ENCODE data around the gene TTLL9.

TTLL9 gene

DNA sequence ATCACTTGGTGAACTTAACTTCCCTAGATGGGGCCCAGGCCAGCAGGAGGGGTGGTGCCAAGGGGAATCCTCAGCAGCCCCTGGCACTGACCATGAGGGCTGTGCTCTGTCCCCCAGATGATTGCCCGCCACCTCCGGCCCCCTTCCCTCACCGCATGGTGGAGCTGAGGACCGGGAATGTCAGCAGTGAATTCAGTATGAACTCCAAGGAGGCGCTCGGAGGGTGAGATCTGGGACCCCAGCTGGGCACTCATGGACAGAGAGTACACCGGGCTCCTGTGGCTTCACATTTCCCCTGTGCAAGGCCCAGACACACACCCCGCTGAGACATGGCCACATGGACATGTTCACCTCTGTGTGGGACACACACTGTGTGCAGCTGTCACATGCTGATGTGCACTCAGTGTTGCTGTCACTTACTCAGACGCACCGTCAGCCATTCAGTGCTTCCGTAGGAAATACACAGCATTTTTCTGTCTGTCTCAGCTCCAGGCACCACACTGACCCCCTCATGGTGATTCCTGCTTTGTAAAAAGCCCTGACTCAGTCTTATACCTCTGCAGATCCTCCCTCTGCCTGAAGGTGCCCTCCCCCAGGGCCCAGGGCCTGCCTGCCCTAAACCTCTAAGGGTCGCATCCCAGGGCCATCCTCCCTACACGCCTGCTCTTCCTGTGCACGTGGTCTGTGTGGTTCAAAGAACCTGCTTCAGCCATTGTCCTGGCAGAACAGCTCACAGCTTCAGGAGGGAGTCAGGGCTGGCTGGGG is 46.9 kb upstream of the TTLL9 start:
- TF ChIP-seq GABPA (IDR thresholded peaks at IDR 0.05; ENCODE audit: low read depth), result no peak
- TF ChIP-seq, protein P1, sequence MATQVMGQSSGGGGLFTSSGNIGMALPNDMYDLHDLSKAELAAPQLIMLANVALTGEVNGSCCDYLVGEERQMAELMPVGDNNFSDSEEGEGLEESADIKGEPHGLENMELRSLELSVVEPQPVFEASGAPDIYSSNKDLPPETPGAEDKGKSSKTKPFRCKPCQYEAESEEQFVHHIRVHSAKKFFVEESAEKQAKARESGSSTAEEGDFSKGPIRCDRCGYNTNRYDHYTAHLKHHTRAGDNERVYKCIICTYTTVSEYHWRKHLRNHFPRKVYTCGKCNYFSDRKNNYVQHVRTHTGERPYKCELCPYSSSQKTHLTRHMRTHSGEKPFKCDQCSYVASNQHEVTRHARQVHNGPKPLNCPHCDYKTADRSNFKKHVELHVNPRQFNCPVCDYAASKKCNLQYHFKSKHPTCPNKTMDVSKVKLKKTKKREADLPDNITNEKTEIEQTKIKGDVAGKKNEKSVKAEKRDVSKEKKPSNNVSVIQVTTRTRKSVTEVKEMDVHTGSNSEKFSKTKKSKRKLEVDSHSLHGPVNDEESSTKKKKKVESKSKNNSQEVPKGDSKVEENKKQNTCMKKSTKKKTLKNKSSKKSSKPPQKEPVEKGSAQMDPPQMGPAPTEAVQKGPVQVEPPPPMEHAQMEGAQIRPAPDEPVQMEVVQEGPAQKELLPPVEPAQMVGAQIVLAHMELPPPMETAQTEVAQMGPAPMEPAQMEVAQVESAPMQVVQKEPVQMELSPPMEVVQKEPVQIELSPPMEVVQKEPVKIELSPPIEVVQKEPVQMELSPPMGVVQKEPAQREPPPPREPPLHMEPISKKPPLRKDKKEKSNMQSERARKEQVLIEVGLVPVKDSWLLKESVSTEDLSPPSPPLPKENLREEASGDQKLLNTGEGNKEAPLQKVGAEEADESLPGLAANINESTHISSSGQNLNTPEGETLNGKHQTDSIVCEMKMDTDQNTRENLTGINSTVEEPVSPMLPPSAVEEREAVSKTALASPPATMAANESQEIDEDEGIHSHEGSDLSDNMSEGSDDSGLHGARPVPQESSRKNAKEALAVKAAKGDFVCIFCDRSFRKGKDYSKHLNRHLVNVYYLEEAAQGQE (IDR thresholded peaks at IDR 0.05; ENCODE audit: insufficient replicate concordance, low read depth), result no peak
- no peak for TF ChIP-seq POLR2AphosphoS5 (IDR thresholded peaks at IDR 0.05; ENCODE audit: low read depth)
- TF ChIP-seq, protein P2, sequence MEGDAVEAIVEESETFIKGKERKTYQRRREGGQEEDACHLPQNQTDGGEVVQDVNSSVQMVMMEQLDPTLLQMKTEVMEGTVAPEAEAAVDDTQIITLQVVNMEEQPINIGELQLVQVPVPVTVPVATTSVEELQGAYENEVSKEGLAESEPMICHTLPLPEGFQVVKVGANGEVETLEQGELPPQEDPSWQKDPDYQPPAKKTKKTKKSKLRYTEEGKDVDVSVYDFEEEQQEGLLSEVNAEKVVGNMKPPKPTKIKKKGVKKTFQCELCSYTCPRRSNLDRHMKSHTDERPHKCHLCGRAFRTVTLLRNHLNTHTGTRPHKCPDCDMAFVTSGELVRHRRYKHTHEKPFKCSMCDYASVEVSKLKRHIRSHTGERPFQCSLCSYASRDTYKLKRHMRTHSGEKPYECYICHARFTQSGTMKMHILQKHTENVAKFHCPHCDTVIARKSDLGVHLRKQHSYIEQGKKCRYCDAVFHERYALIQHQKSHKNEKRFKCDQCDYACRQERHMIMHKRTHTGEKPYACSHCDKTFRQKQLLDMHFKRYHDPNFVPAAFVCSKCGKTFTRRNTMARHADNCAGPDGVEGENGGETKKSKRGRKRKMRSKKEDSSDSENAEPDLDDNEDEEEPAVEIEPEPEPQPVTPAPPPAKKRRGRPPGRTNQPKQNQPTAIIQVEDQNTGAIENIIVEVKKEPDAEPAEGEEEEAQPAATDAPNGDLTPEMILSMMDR (IDR thresholded peaks at IDR 0.05; ENCODE audit: insufficient read depth, low read length), result no peak
- TF ChIP-seq SPI1 (IDR thresholded peaks at IDR 0.05; ENCODE audit: borderline replicate concordance, low read depth), result no peak
- no peak for DNase-seq (ENCODE audit: low read depth in 1 of 2, low spot score in 1 of 2)
- no peak overlapping the region for H3K27ac ChIP-seq (replicated peaks)
- no peaks in the 10 kb centered on the region for H3K27me3 ChIP-seq (ENCODE audit: insufficient read depth, poor library complexity, severe bottlenecking)
- H3K4me3 ChIP-seq (replicated peaks; ENCODE audit: insufficient read depth, low read length), result no peak overlapping the region

DNA sequence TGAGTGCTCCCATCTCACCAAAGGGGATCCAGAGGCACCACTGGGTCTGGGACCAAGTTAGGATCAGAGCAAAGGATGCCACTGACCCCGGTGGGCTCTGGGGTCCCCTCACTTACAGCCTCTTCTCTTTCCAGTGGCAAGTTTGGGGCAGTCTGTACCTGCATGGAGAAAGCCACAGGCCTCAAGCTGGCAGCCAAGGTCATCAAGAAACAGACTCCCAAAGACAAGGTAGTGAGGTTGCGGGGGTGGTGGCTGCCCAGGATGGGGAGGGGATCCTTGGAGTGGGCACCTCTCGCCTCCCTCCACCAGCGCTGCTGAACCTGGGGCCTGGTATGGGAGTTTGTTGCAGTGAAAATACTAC is 46.3 kb upstream of the TTLL9 start:
- Histone ChIP-seq H3K27ac (replicated peaks) (no peak overlapping the region), H3K27me3 (ENCODE audit: insufficient read depth, poor library complexity, severe bottlenecking) (no peaks in the 10 kb centered on the region), H3K4me3 (replicated peaks; ENCODE audit: insufficient read depth, low read length) (no peak overlapping the region)
- no peak for DNase-seq (ENCODE audit: low read depth in 1 of 2, low spot score in 1 of 2)
- TF ChIP-seq, protein P1 (IDR thresholded peaks at IDR 0.05; ENCODE audit: insufficient replicate concordance, low read depth), result no peak
- TF ChIP-seq POLR2AphosphoS5 (IDR thresholded peaks at IDR 0.05; ENCODE audit: low read depth) (no peak), SPI1 (IDR thresholded peaks at IDR 0.05; ENCODE audit: borderline replicate concordance, low read depth) (no peak), GABPA (IDR thresholded peaks at IDR 0.05; ENCODE audit: low read depth) (no peak)
- TF ChIP-seq, protein P2 (IDR thresholded peaks at IDR 0.05; ENCODE audit: insufficient read depth, low read length), result no peak

DNA sequence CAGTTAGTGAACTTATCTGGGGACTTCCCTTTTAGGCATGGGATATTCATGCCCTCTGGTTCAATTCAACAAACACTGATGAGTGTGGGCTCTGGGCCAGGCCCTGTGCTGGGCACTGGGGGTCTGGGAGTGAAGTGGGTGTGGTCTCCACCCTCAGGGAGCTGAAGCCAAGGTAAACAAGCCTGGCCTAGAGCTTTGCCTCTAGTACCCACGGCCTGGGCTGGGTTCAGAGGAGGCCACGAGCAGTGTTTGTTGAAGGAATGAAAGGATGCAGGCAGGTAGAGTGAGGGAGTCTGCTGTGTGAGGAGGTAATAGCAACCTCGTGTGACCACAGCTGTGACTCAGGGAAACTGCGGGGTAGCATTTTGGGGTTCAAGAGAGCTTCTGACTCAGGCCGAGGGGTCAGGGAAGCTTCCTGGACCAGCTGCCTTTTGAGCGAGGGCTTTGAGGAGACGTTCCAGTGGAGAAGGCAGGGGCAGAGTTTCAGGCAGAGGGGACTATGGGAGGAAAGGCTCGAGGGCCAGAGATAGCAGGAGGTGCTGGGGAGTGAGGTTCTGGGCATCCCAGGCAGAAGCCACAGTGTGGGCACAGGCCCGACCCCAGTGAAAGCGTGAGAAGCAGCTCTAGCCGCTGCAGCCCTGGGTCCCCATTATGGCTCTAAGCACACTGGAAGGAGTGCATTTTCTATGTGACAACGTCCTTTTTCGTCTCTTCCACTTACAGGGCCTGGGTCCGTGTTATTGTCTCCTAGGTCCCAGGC is 45.7 kb upstream of the TTLL9 start:
- H3K4me3 ChIP-seq (replicated peaks; ENCODE audit: insufficient read depth, low read length), result no peak overlapping the region
- H3K27me3 ChIP-seq (ENCODE audit: insufficient read depth, poor library complexity, severe bottlenecking), result no peaks in the 10 kb centered on the region
- DNase-seq (ENCODE audit: low read depth in 1 of 2, low spot score in 1 of 2), result no peak
- TF ChIP-seq, protein P2 (IDR thresholded peaks at IDR 0.05; ENCODE audit: insufficient read depth, low read length), result no peak
- TF ChIP-seq SPI1 (IDR thresholded peaks at IDR 0.05; ENCODE audit: borderline replicate concordance, low read depth) (no peak), GABPA (IDR thresholded peaks at IDR 0.05; ENCODE audit: low read depth) (no peak), POLR2AphosphoS5 (IDR thresholded peaks at IDR 0.05; ENCODE audit: low read depth) (no peak)
- TF ChIP-seq, protein P1 (IDR thresholded peaks at IDR 0.05; ENCODE audit: insufficient replicate concordance, low read depth), result no peak
- H3K27ac ChIP-seq (replicated peaks), result no peak overlapping the region

Data from HL-60 (cell line).